Endothelial cell of umbilical vein (primary cell): Measurements from ENCODE around the gene LCN9. TPM values are rescaled to one million over a fixed set of nuclear protein-coding genes. Genes with fewer than 3 reads are reported as not detected.

Experiments used
- BruUV-seq: library from RNA; stranded (reverse); fragments of 400-500 nt; replicated peaks from 2 replicates; lab custom pipeline; 2021; lab: Mats Ljungman, UMichigan
- CTCF ChIA-PET: fragments of 300-600, 350-600 bp; sonication (Branson Sonifier 250); formaldehyde crosslinking; loops from one replicate; lab custom pipeline; 2021; ENCODE audit warnings: antibody characterized with exemption, inconsistent platforms; lab: Charles Lee
- POLR2A ChIA-PET: fragments of 300-600, 350-600 bp; sonication (Branson Sonifier 250); formaldehyde crosslinking; loops from one replicate; lab custom pipeline; 2021; ENCODE audit warnings: antibody characterized with exemption, inconsistent platforms; lab: Charles Lee
- DNase-seq: peaks from one replicate; pipeline ENCODE4 v3.0.0-alpha.2; 2011; ENCODE audit warnings: low read depth, low spot score
- FAIRE-seq: peaks from 2 replicates; lab custom pipeline; 2011; peaks lifted over from hg19 to GRCh38; lab: Jason Lieb, UNC
- H2AFZ ChIP-seq: 2 replicates; pipeline ENCODE4 v1.6.0; 2012; ENCODE audit warnings: low read depth, low read length, control low read depth, inconsistent platforms
- H3K27ac ChIP-seq: 2 replicates; pipeline ENCODE4 v1.5.1; 2011; ENCODE audit warnings: low read depth, mild to moderate bottlenecking, control low read depth, low read length, moderate library complexity; ENCODE audit not compliant: insufficient read depth
- H3K27me3 ChIP-seq, 2 experiments: 2 replicates each; pipeline versions ENCODE4 v1.6.0 to v1.6.1; 2011; ENCODE audit warnings: low read length in 2 of 2, mixed read lengths in 1 of 2; ENCODE audit not compliant: control insufficient read depth in 2 of 2, insufficient read depth in 2 of 2
- H3K36me3 ChIP-seq, 2 experiments: 2 replicates in 1 of 2; 3 replicates in 1 of 2; pipeline ENCODE4 v1.5.1; 2011; ENCODE audit warnings: low read length in 2 of 2, mild to moderate bottlenecking in 1 of 2, moderate library complexity in 1 of 2; ENCODE audit not compliant: control insufficient read depth in 2 of 2, insufficient read depth in 2 of 2; ENCODE audit errors: extremely low read depth in 1 of 2
- H3K4me1 ChIP-seq: 3 replicates; pipeline ENCODE4 v1.5.1; 2011; ENCODE audit warnings: mild to moderate bottlenecking, low read length; ENCODE audit not compliant: control insufficient read depth, insufficient read depth; ENCODE audit errors: extremely low read depth
- H3K4me2 ChIP-seq: 2 replicates; pipeline ENCODE4 v1.6.1; 2011; ENCODE audit warnings: low read length, control low read depth, mixed read lengths; ENCODE audit not compliant: insufficient read depth
- H3K4me3 ChIP-seq, 3 experiments: fragments of 200-600 bp in 1 of 3; sonication (generic), shearing (Covaris generic) in 1 of 3; replicated peaks in 1 of 3; 2 replicates each; pipeline ENCODE4 v1.5.1; 2011 to 2016; ENCODE audit warnings: control low read depth in 3 of 3, low read length in 3 of 3, mild to moderate bottlenecking in 2 of 3, inconsistent platforms in 1 of 3, low read depth in 1 of 3, moderate library complexity in 1 of 3; ENCODE audit not compliant: insufficient read depth in 1 of 3
- H3K79me2 ChIP-seq: 2 replicates; pipeline ENCODE4 v1.6.0; 2012; ENCODE audit warnings: low read length, inconsistent platforms; ENCODE audit not compliant: control insufficient read depth, insufficient read depth
- H3K9ac ChIP-seq: replicated peaks from 2 replicates; pipeline ENCODE3; 2011; ENCODE audit warnings: low read length, control low read depth; ENCODE audit not compliant: insufficient read depth; ENCODE audit errors: extremely low read depth
- H3K9me1 ChIP-seq: replicated peaks from 3 replicates; pipeline ENCODE4 v1.6.0; 2011; ENCODE audit warnings: mild to moderate bottlenecking, low read length; ENCODE audit not compliant: control insufficient read depth, insufficient read depth; ENCODE audit errors: extremely low read depth
- H3K9me3 ChIP-seq: replicated peaks from 2 replicates; pipeline ENCODE4 v1.5.1; 2012; ENCODE audit warnings: low read length, inconsistent platforms; ENCODE audit not compliant: control insufficient read depth, insufficient read depth
- H4K20me1 ChIP-seq: replicated peaks from 2 replicates; pipeline ENCODE3; 2011; ENCODE audit warnings: mild to moderate bottlenecking, low read length; ENCODE audit not compliant: control insufficient read depth, insufficient read depth; ENCODE audit errors: extremely low read depth
- EZH2 ChIP-seq: IDR thresholded peaks from 2 replicates; pipeline ENCODE4 v1.6.1; 2012; ENCODE audit warnings: borderline replicate concordance, low read depth, mild to moderate bottlenecking, moderate library complexity, low read length, inconsistent platforms; ENCODE audit not compliant: severe bottlenecking
- FOS ChIP-seq: IDR thresholded peaks from 2 replicates; pipeline ENCODE4 v1.6.1; 2011; ENCODE audit warnings: mild to moderate bottlenecking, low read length, moderate library complexity, borderline replicate concordance; ENCODE audit not compliant: insufficient read depth
- GATA2 ChIP-seq: IDR thresholded peaks from 2 replicates; pipeline ENCODE4 v1.7.0; 2011; ENCODE audit warnings: low read depth, mild to moderate bottlenecking, moderate library complexity, mixed read lengths, low read length; ENCODE audit not compliant: insufficient read length, insufficient read depth
- JUN ChIP-seq: IDR thresholded peaks from 2 replicates; pipeline ENCODE4 v1.6.1; 2011; ENCODE audit warnings: borderline replicate concordance, low read depth; ENCODE audit not compliant: insufficient read length, insufficient read depth
- MYC ChIP-seq: IDR thresholded peaks from one replicate; pipeline ENCODE4 v1.6.1; 2011; ENCODE audit warnings: mild to moderate bottlenecking, low read depth, low read length
- POLR2A ChIP-seq: IDR thresholded peaks from 2 replicates; pipeline ENCODE4 v1.6.1; 2012; ENCODE audit warnings: low read depth, mild to moderate bottlenecking, control low read depth, low read length
- POLR2AphosphoS5 ChIP-seq: IDR thresholded peaks from 2 replicates; pipeline ENCODE4 v1.6.1; 2012; ENCODE audit warnings: low read depth, mild to moderate bottlenecking, control low read depth, low read length, moderate library complexity; ENCODE audit not compliant: insufficient read depth
- dilution Hi-C: fragments of 300-500 bp; cut with MboI; formaldehyde crosslinking; loops from one replicate; pipeline ENCODE4 v1.15.0; 2019; ENCODE audit warnings: low sequenced_read_pairs; ENCODE audit not compliant: extremely low pct_ligation_motif_present
- intact Hi-C: fragments of 100-400 bp; cut with micrococcal nuclease; formaldehyde crosslinking; loops from one replicate; pipeline ENCODE4 v1.10.0; 2022
- polyA plus RNA-seq, 4 experiments: library from polyadenylated mRNA; depleted of rRNA in 3 of 4; stranded (reverse) in 3 of 4; unstranded in 1 of 4; fragments of >200 nt; gene quantifications; 2 replicates each; pipeline versions ENCODE4 v1.2.1 to v1.2.3, GENCODE V29; 2011 to 2012; ENCODE audit warnings: missing spikeins in 1 of 4
- total RNA-seq: library from RNA; stranded (reverse); gene quantifications from 2 replicates; pipeline ENCODE4 v1.2.3, GENCODE V29; 2021
- TF ChIP-seq, protein P1 (sequence below), 2 donors: IDR thresholded peaks; 1 replicate in 1 of 2; 2 replicates in 1 of 2; pipeline ENCODE4 v1.5.1; 2011; ENCODE audit warnings: low read length in 2 of 2, mild to moderate bottlenecking in 2 of 2, moderate library complexity in 2 of 2, control low read depth in 1 of 2, inconsistent platforms in 1 of 2, low read depth in 1 of 2; ENCODE audit not compliant: insufficient read depth in 1 of 2; ENCODE audit errors: extremely low read depth in 1 of 2
- TF ChIP-seq, protein P2 (sequence below): IDR thresholded peaks from 2 replicates; pipeline ENCODE4 v1.6.1; 2011; ENCODE audit not compliant: insufficient read depth, insufficient read length

LCN9 gene
- total and polyA plus RNA-seq, 2 donors (not counting 3 experiments of a cell fraction or from before 2014, with no cell fraction given): not detected

DNA sequence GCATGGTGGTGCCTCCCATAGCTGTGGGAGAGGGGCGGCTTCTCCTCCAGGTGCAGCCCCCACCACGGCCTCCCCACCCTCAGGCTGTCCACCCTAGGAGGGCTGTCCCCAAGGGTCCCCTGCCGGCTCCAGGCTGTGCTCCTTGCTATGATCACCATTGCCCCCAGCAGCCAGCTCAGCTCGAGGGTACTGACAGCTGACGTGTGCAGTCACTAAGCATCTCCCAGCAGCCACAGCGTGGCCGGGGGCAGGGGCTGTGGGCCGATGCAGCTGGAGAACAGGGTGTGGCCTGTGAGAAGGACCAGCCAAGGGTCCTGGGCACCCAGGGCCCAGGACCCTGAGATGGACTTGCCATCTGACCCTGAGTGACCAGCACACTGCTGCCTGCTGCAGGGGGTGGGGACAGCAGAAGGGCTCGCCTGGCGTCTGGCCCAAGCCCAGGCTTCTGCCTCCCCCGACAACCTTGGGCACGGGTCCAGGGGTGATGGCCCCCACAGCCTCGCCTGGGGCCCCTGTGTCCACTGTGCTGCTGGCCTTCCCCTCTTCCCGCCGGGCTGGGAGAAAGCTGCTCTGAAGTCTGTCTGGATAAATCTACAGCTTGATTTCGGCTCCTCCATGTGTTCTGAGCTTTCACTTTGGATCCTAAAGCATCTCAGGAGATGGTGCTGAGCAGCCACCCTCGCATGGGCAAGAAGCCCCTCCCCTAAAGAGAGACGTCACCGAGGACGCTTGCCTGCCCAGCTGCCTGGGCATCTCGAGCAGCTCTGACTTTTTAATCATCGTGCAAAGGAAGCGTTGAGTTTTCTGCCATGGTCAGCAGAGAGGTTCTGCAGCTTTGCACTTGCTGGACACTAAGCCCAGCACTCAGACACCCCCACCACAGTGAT is 44.4 kb downstream of the LCN9 start:
- H3K9me1 ChIP-seq: no peaks in the 10 kb centered on the region
- no peak for DNase-seq
- ChIA-PET POLR2A (no interaction called here), CTCF (interaction anchor here (0.9 kb wide), 1 partner anchor 11 kb away, joined by 4 read pairs; no protein-coding TSS in a partner anchor)
- no peaks in the 10 kb centered on the region for H3K9me3 ChIP-seq
- H3K4me2 ChIP-seq: no peak overlapping the region
- no TSS peak for BruUV-seq
- H4K20me1 ChIP-seq: no peaks in the 10 kb centered on the region
- FAIRE-seq: no peak
- intact Hi-C loops (no loop called here), dilution Hi-C loops (no loop called here)
- no peak overlapping the region for H2AFZ ChIP-seq
- no peaks in the 10 kb centered on the region for H3K4me1 ChIP-seq
- H3K9ac ChIP-seq: no peak overlapping the region
- no peaks in the 10 kb centered on the region for H3K36me3 ChIP-seq
- H3K27me3 ChIP-seq: peaks cover 2% of the 10 kb centered on the region in 2 experiments
- H3K79me2 ChIP-seq: no peaks in the 10 kb centered on the region
- H3K27ac ChIP-seq: no peak overlapping the region
- TF ChIP-seq, protein P1, sequence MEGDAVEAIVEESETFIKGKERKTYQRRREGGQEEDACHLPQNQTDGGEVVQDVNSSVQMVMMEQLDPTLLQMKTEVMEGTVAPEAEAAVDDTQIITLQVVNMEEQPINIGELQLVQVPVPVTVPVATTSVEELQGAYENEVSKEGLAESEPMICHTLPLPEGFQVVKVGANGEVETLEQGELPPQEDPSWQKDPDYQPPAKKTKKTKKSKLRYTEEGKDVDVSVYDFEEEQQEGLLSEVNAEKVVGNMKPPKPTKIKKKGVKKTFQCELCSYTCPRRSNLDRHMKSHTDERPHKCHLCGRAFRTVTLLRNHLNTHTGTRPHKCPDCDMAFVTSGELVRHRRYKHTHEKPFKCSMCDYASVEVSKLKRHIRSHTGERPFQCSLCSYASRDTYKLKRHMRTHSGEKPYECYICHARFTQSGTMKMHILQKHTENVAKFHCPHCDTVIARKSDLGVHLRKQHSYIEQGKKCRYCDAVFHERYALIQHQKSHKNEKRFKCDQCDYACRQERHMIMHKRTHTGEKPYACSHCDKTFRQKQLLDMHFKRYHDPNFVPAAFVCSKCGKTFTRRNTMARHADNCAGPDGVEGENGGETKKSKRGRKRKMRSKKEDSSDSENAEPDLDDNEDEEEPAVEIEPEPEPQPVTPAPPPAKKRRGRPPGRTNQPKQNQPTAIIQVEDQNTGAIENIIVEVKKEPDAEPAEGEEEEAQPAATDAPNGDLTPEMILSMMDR (IDR thresholded peaks at IDR 0.05; ENCODE audit: extremely low read depth in 1 of 2, insufficient read depth in 1 of 2, low read depth in 1 of 2, low read length in 2 of 2): no peak
- TF ChIP-seq JUN (no peak), POLR2A (no peak), MYC (no peak), POLR2AphosphoS5 (no peak), FOS (no peak), EZH2 (no peak), GATA2 (no peak)
- TF ChIP-seq, protein P2, sequence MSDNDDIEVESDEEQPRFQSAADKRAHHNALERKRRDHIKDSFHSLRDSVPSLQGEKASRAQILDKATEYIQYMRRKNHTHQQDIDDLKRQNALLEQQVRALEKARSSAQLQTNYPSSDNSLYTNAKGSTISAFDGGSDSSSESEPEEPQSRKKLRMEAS: no peak
- H3K4me3 ChIP-seq: no peak overlapping the region
